Peyer's patch (tissue), 4 donors: ENCODE results near the gene COQ10B. TPM values are rescaled to one million over a fixed set of nuclear protein-coding genes. Genes with fewer than 3 reads are reported as not detected.

Source experiments
- DNase-seq, 3 donors: peaks; one replicate each; pipeline ENCODE4 v3.0.0-alpha.2; 2017 to 2019
- H3K27ac ChIP-seq, 4 donors: fragments of 200-600 bp; sonication (generic); one replicate each; pipeline ENCODE4 v1.5.1; 2016 to 2019
- H3K27me3 ChIP-seq, 2 donors: fragments of 200-600 bp; sonication (generic); one replicate each; pipeline ENCODE4 v1.5.1; 2019
- H3K36me3 ChIP-seq, 3 donors: fragments of 200-600 bp; sonication (generic); one replicate each; pipeline ENCODE4 v1.5.1; 2016 to 2019
- H3K4me1 ChIP-seq, 4 donors: fragments of 200-600 bp; sonication (generic); one replicate each; pipeline ENCODE4 v1.5.1; 2016 to 2019
- H3K4me3 ChIP-seq, 4 donors: fragments of 200-600 bp; sonication (generic); 1 replicate in 3 of 4; 2 replicates in 1 of 4; pipeline ENCODE4 v1.5.1; 2016 to 2019; ENCODE audit warnings: mild to moderate bottlenecking in 1 of 4
- H3K9me3 ChIP-seq, 4 donors: fragments of 200-600 bp; sonication (generic); one replicate each; pipeline ENCODE4 v1.5.1; 2016 to 2019; ENCODE audit warnings: mild to moderate bottlenecking in 1 of 4
- CTCF ChIP-seq, 6 experiments: fragments of 450-650 bp in 4 of 6; fragments of 200-600 bp in 2 of 6; sonication (generic) in 1 of 6; IDR thresholded peaks; one replicate each; pipeline ENCODE4 v1.5.1; 2017 to 2019; ENCODE audit warnings: antibody characterized with exemption in 6 of 6, mild to moderate bottlenecking in 3 of 6, moderate library complexity in 1 of 6
- POLR2A ChIP-seq, 2 donors: fragments of 450-650 bp; IDR thresholded peaks; one replicate each; pipeline ENCODE4 v1.5.1; 2017; ENCODE audit warnings: antibody characterized with exemption in 2 of 2, mild to moderate bottlenecking in 2 of 2, moderate library complexity in 2 of 2
- total RNA-seq, 4 donors: library from RNA; depleted of rRNA; stranded (reverse); fragments of >200 nt; gene quantifications; one replicate each; pipeline ENCODE4 v1.1.0, GENCODE V29; 2016

COQ10B gene
- total RNA-seq, 4 donors from 2014 or later: 14.4 to 30.3 (median 22.3) TPM

- peak overlapping the region; percentile 92 to 95 (median 94) for H3K27ac ChIP-seq
- peak overlapping the region; percentile 75 to 85 (median 80) for H3K4me3 ChIP-seq
- TF ChIP-seq CTCF (IDR thresholded peaks at IDR 0.05): no peak
- peak; percentile 33 to 50 for TF ChIP-seq POLR2A (IDR thresholded peaks at IDR 0.05)
- H3K27me3 ChIP-seq: no peaks in the 10 kb centered on the region
- no peaks in the 10 kb centered on the region for H3K9me3 ChIP-seq
- H3K4me1 ChIP-seq: peaks cover 0 to 42% (median 21%) of the 10 kb centered on the region in 4 donors
- peaks cover 0 to 34% (median 0%) of the 10 kb centered on the region in 3 donors for H3K36me3 ChIP-seq
- peak; percentile 77 to 91 (median 83) for DNase-seq
Measured at GRCh38 chr2:197498937-197499593, 45.7 kb downstream of the COQ10B start.

GRCh38 chr2:197499594-197500502, 46.5 kb downstream of the COQ10B start, which contains the start of the genes HSPD1 and HSPE1:
Gene HSPD1 (minus strand): TSS chr2:197499840. CDS start chr2:197498848, 992 bp downstream.
Gene HSPE1 (plus strand): TSS chr2:197500379. CDS start chr2:197500437, 58 bp downstream.
- peak within 1 kb of the TSS; percentile 92 to 95 (median 94) for H3K27ac ChIP-seq
- peak; percentile 95 to 99 for TF ChIP-seq POLR2A (IDR thresholded peaks at IDR 0.05)
- TF ChIP-seq CTCF (IDR thresholded peaks at IDR 0.05): peak in 3 of 6 experiments; percentile 34 to 72 (median 60)
- H3K4me1 ChIP-seq: peaks cover 0 to 42% (median 21%) of the 10 kb centered on the region in 4 donors
- H3K4me3 ChIP-seq: peak within 1 kb of the TSS; percentile 75 to 85 (median 80)
- no peaks in the 10 kb centered on the region for H3K27me3 ChIP-seq
- H3K36me3 ChIP-seq: peaks cover 0 to 31% (median 0%) of the 10 kb centered on the region in 3 donors
- no peaks in the 10 kb centered on the region for H3K9me3 ChIP-seq
- peak; percentile 97 to 99 (median 99) for DNase-seq

- Histone ChIP-seq H3K4me3 (peak overlapping the region; percentile 75 to 85 (median 80)), H3K36me3 (peaks cover 0 to 28% (median 0%) of the 10 kb centered on the region in 3 donors), H3K9me3 (no peaks in the 10 kb centered on the region), H3K4me1 (peaks cover 0 to 41% (median 20%) of the 10 kb centered on the region in 4 donors), H3K27ac (peak overlapping the region; percentile 92 to 95 (median 94)), H3K27me3 (no peaks in the 10 kb centered on the region)
- TF ChIP-seq POLR2A (IDR thresholded peaks at IDR 0.05) (no peak), CTCF (IDR thresholded peaks at IDR 0.05) (no peak)
- DNase-seq: no peak
Measured at GRCh38 chr2:197500503-197501131, 47.3 kb downstream of the COQ10B start.

GRCh38 chr2:197502201-197502600, 48.8 kb downstream of the COQ10B start:
- TF ChIP-seq POLR2A (IDR thresholded peaks at IDR 0.05): no peak
- TF ChIP-seq CTCF (IDR thresholded peaks at IDR 0.05): no peak
- peak overlapping the region in 2 of 4 donors; percentile 75 to 85 for H3K4me3 ChIP-seq
- peak overlapping the region in 2 of 4 donors; percentile 1 to 44 for H3K27ac ChIP-seq
- H3K4me1 ChIP-seq: peaks cover 0 to 31% (median 15%) of the 10 kb centered on the region in 4 donors
- no peak for DNase-seq
- no peaks in the 10 kb centered on the region for H3K27me3 ChIP-seq
- peaks cover 0 to 13% (median 0%) of the 10 kb centered on the region in 3 donors for H3K36me3 ChIP-seq
- no peaks in the 10 kb centered on the region for H3K9me3 ChIP-seq

GRCh38 chr2:197502685-197503084, 49.3 kb downstream of the COQ10B start:
- H3K36me3 ChIP-seq: peaks cover 0 to 13% (median 0%) of the 10 kb centered on the region in 3 donors
- no peak for DNase-seq
- TF ChIP-seq CTCF (IDR thresholded peaks at IDR 0.05): no peak
- TF ChIP-seq POLR2A (IDR thresholded peaks at IDR 0.05): no peak
- H3K27me3 ChIP-seq: no peaks in the 10 kb centered on the region
- H3K4me3 ChIP-seq: peak overlapping the region in 1 of 4 donors; percentile 85
- no peaks in the 10 kb centered on the region for H3K9me3 ChIP-seq
- H3K4me1 ChIP-seq: peaks cover 0 to 26% (median 15%) of the 10 kb centered on the region in 4 donors
- H3K27ac ChIP-seq: peak overlapping the region in 2 of 4 donors; percentile 1 to 44
